GM21526 (cell line): ENCODE results near the gene CPLX3.

Experiments
- ATAC-seq: cut with Tn5 transposase; IDR thresholded peaks from one replicate; pipeline ENCODE4 v1.9.1; 2021; ENCODE audit warnings: moderate library complexity; ENCODE audit not compliant: unreplicated experiment, low FRiP score

Gene CPLX3

GRCh38 chr15:74867466-74868038 lies 41.1 kb downstream of the CPLX3 start:
- ATAC-seq = no peak

- ATAC-seq = no peak
These were observed 41.6 kb downstream of the CPLX3 start for GRCh38 chr15:74868059-74868458.

- no peak for ATAC-seq
These were observed 42.9 kb downstream of the CPLX3 start for GRCh38 chr15:74869372-74869725.

GRCh38 chr15:74869726-74870407 lies 43.4 kb downstream of the CPLX3 start:
- ATAC-seq = no peak

- ATAC-seq = no peak
These were observed 44.2 kb downstream of the CPLX3 start for GRCh38 chr15:74870436-74871215.

GRCh38 chr15:74872702-74873035 lies 46.2 kb downstream of the CPLX3 start:
- no peak for ATAC-seq

- ATAC-seq = peak; percentile 81
These were observed 46.8 kb downstream of the CPLX3 start, which contains the start of gene SCAMP2 for GRCh38 chr15:74873036-74873755. SCAMP2 (minus strand) TSS chr15:74873365; CDS start chr15:74873255, 110 bp downstream.

GRCh38 chr15:74873756-74874424 lies 47.5 kb downstream of the CPLX3 start:
- ATAC-seq = no peak

- no peak for ATAC-seq
These were observed 51.8 kb downstream of the CPLX3 start for GRCh38 chr15:74878273-74878672.
